Smooth muscle cell (in vitro differentiated cells): Measurements from ENCODE around the gene PEAK3. TPM values are rescaled to one million over a fixed set of nuclear protein-coding genes. Genes with fewer than 3 reads are reported as not detected.

Experiments
- DNase-seq: peaks from one replicate; lab custom pipeline; 2025; ENCODE audit not compliant: unreplicated experiment; lab: John Stamatoyannopoulos, UW
- H2AFZ ChIP-seq: fragments of 200-600 bp; sonication (generic); 2 replicates; pipeline ENCODE4 v1.6.0; 2016; ENCODE audit warnings: antibody characterized with exemption, low read depth, mild to moderate bottlenecking
- H3F3A ChIP-seq: fragments of 200-600 bp; sonication (generic); 2 replicates; pipeline ENCODE4 v1.6.0; 2017; ENCODE audit warnings: antibody characterized with exemption, low read depth
- H3K27ac ChIP-seq: fragments of 200-600 bp; sonication (generic); 2 replicates; pipeline ENCODE4 v1.5.1; 2016; ENCODE audit warnings: low read depth, mild to moderate bottlenecking
- H3K27me3 ChIP-seq: fragments of 200-600 bp; sonication (generic); 2 replicates; pipeline ENCODE4 v1.6.1; 2016; ENCODE audit warnings: low read depth, mild to moderate bottlenecking
- H3K36me3 ChIP-seq: fragments of 200-600 bp; sonication (generic); 2 replicates; pipeline ENCODE4 v1.5.1; 2016; ENCODE audit warnings: low read depth
- H3K4me1 ChIP-seq: fragments of 200-600 bp; sonication (generic); 2 replicates; pipeline ENCODE4 v1.5.1; 2016; ENCODE audit warnings: low read depth
- H3K4me2 ChIP-seq: fragments of 200-600 bp; sonication (generic); 2 replicates; pipeline ENCODE4 v1.6.0; 2016; ENCODE audit warnings: mild to moderate bottlenecking
- H3K4me3 ChIP-seq: fragments of 200-600 bp; sonication (generic); 2 replicates; pipeline ENCODE4 v1.5.1; 2016; ENCODE audit warnings: mild to moderate bottlenecking
- H3K79me2 ChIP-seq: fragments of 200-600 bp; sonication (generic); 2 replicates; pipeline ENCODE4 v1.6.0; 2016; ENCODE audit warnings: low read depth, mild to moderate bottlenecking
- H3K9ac ChIP-seq: fragments of 200-600 bp; sonication (generic); 2 replicates; pipeline ENCODE4 v1.6.0; 2016; ENCODE audit warnings: low read depth
- H3K9me3 ChIP-seq: fragments of 200-600 bp; sonication (generic); replicated peaks from 2 replicates; pipeline ENCODE4 v1.5.1; 2016; ENCODE audit warnings: low read depth
- H4K20me1 ChIP-seq: fragments of 200-600 bp; sonication (generic); 2 replicates; pipeline ENCODE4 v1.6.0; 2016; ENCODE audit warnings: low read depth
- WGBS: methylation state at CpG from one replicate; pipeline ENCODE4 v1.1.7; 2016; ENCODE audit warnings: low lambda C conversion rate; 5-methylcytosine and 5-hydroxymethylcytosine counted together
- polyA plus RNA-seq: library from polyadenylated mRNA; unstranded; fragments of >200 nt; fragmentation: Nextera tagmentation; extraction: Ambion mirVana; gene quantifications from 2 replicates; pipeline ENCODE4 v1.2.1, GENCODE V29; 2016
- total RNA-seq: library from RNA; depleted of rRNA; stranded (reverse); fragments of >200 nt; gene quantifications from 2 replicates; pipeline ENCODE4 v1.2.3, GENCODE V29; 2014
- TF ChIP-seq, protein P1 (sequence below): fragments of 200-600 bp; sonication (generic); IDR thresholded peaks from 2 replicates; pipeline ENCODE4 v1.5.1; 2017; ENCODE audit warnings: borderline replicate concordance, mild to moderate bottlenecking, antibody characterized with exemption; ENCODE audit not compliant: insufficient read depth, poor library complexity, severe bottlenecking

Gene PEAK3
- total and polyA plus RNA-seq, 2 experiments from 2014 or later = 0.71 TPM; not detected in 1

DNA sequence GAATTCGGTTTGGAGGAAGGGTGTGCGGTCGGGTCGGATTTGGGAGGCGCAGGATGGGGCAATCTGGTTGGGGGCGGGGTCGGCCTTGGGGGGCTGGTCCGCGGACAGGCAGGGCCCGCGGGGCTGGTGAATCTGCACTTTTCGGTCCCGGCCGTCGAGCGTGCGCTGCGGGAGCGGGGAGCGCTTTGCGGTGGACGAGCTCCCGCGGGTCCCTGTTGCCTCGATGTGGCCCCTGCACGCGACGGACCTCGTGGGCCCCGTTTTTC lies 11.9 kb downstream of the PEAK3 start:
- H3F3A ChIP-seq = peaks cover 36% of the 10 kb centered on the region
- H3K4me1 ChIP-seq = peaks cover 24% of the 10 kb centered on the region
- H3K36me3 ChIP-seq = no peaks in the 10 kb centered on the region
- peak overlapping the region; percentile 99 for H3K9ac ChIP-seq
- peak overlapping the region; percentile 100 for H3K4me2 ChIP-seq
- WGBS = under 1% methylated on average over 21 of the region's 30 CpGs
- DNase-seq = no peak
- TF ChIP-seq, protein P1, sequence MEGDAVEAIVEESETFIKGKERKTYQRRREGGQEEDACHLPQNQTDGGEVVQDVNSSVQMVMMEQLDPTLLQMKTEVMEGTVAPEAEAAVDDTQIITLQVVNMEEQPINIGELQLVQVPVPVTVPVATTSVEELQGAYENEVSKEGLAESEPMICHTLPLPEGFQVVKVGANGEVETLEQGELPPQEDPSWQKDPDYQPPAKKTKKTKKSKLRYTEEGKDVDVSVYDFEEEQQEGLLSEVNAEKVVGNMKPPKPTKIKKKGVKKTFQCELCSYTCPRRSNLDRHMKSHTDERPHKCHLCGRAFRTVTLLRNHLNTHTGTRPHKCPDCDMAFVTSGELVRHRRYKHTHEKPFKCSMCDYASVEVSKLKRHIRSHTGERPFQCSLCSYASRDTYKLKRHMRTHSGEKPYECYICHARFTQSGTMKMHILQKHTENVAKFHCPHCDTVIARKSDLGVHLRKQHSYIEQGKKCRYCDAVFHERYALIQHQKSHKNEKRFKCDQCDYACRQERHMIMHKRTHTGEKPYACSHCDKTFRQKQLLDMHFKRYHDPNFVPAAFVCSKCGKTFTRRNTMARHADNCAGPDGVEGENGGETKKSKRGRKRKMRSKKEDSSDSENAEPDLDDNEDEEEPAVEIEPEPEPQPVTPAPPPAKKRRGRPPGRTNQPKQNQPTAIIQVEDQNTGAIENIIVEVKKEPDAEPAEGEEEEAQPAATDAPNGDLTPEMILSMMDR = no peak
- H3K9me3 ChIP-seq = no peaks in the 10 kb centered on the region
- no peak overlapping the region for H2AFZ ChIP-seq
- H3K79me2 ChIP-seq = peaks cover 58% of the 10 kb centered on the region
- H4K20me1 ChIP-seq = peaks cover 56% of the 10 kb centered on the region
- peak overlapping the region; percentile 95 for H3K27ac ChIP-seq
- H3K27me3 ChIP-seq = no peaks in the 10 kb centered on the region
- H3K4me3 ChIP-seq = peak overlapping the region; percentile 99

DNA sequence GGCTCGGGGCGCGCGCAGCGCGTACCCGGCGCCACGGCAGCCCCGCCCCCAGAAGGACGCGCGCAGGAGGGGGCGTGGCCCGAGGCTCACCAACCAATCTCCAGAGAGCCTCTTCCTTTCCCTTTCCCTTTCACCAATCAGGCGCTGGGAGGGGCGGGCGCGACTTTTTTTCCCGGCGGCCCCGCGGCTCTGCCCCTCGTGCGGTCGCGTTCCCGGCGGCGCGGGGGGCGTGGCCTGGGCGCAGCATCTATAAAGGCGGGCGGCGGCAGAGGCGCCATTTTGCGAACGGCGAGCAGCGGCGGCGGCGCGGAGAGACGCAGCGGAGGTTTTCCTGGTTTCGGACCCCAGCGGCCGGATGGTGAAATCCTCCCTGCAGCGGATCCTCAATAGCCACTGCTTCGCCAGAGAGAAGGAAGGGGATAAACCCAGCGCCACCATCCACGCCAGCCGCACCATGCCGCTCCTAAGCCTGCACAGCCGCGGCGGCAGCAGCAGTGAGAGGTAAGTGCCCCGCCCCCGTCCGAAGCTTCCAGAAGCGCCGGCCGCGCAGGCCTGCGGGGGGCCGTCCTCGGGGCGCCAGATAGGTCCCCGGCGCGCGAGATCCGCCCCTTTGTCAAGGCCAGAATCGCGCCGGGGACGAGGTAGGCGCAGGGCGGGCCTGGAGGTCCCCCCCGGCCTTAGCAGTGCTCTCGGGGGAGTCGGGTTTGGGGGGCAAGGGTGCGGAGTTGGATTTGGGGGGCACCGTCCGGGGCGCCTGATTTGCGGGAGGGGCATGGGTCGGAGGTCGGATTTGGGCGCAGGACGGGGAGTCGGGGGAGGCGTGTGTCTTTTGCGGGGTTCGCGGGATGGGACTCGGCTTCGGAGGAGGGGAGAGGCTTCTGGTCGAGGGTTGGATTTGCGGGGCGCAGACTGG lies 12.5 kb downstream of the PEAK3 start:
- Histone ChIP-seq H3K27me3 (no peaks in the 10 kb centered on the region), H4K20me1 (peaks cover 51% of the 10 kb centered on the region), H3K4me2 (peak overlapping the region; percentile 100), H2AFZ (no peak overlapping the region), H3K27ac (peak overlapping the region; percentile 95), H3K36me3 (no peaks in the 10 kb centered on the region), H3K4me1 (peaks cover 24% of the 10 kb centered on the region), H3K4me3 (peak overlapping the region; percentile 99), H3K9me3 (no peaks in the 10 kb centered on the region), H3K9ac (peak overlapping the region; percentile 99), H3F3A (peaks cover 35% of the 10 kb centered on the region), H3K79me2 (peaks cover 54% of the 10 kb centered on the region)
- TF ChIP-seq, protein P1 = peak; percentile 3
- DNase-seq = peak; percentile 96
- 1% methylated on average over 82 of the region's 103 CpGs for WGBS

DNA sequence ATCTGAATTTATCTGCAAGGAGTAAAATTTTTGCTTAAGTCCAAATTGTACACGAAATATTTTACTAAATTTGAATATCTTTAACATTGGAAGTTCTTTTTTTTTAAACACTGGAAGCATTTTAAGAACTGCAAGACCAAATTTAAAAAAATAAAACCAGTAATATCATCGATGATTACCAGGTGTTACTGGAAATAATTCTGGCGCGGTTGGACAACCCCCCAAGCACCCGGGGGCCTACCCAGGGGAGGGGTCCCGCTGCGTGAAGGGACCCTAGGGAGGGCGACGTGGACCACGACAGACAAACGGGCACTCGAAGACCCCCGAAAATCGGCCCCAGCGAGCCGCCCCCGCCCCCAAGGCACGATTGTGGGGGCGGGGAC lies 13.1 kb downstream of the PEAK3 start:
- H3K79me2 ChIP-seq = peaks cover 48% of the 10 kb centered on the region
- WGBS = 4% methylated on average over 16 of the region's 19 CpGs
- no peak overlapping the region for H3K27ac ChIP-seq
- TF ChIP-seq, protein P1 = no peak
- H3K4me2 ChIP-seq = peak overlapping the region; percentile 92
- peaks cover 24% of the 10 kb centered on the region for H3K4me1 ChIP-seq
- DNase-seq = no peak
- H3K4me3 ChIP-seq = peak overlapping the region; percentile 99
- H2AFZ ChIP-seq = peak overlapping the region; percentile 94
- H3K36me3 ChIP-seq = no peaks in the 10 kb centered on the region
- no peaks in the 10 kb centered on the region for H3K9me3 ChIP-seq
- peak overlapping the region; percentile 87 for H3K9ac ChIP-seq
- peaks cover 31% of the 10 kb centered on the region for H3F3A ChIP-seq
- H4K20me1 ChIP-seq = peaks cover 45% of the 10 kb centered on the region
- H3K27me3 ChIP-seq = no peaks in the 10 kb centered on the region

DNA sequence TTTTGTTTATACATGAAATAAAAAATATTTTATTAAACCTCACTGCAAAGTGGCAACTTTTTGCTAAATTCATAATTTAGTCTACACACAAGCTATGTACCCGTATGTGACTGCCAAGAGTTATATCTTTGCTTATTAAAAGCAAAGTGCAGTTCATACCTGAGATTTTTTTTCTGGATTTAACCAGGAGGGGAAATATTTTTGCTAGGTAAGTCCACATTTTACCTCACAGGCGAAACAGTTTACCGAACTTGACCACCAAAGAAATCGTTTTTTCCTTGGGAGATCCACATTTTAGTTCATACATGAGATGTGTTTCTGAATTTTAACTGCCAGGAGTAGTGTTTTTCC lies 13.5 kb downstream of the PEAK3 start:
- H4K20me1 ChIP-seq = peaks cover 41% of the 10 kb centered on the region
- H3K27me3 ChIP-seq = no peaks in the 10 kb centered on the region
- peaks cover 23% of the 10 kb centered on the region for H3K4me1 ChIP-seq
- H3K27ac ChIP-seq = no peak overlapping the region
- no peaks in the 10 kb centered on the region for H3K9me3 ChIP-seq
- WGBS = 81% methylated on average over 4 of the region's 4 CpGs
- H3K79me2 ChIP-seq = peaks cover 44% of the 10 kb centered on the region
- H3F3A ChIP-seq = peaks cover 31% of the 10 kb centered on the region
- peak overlapping the region; percentile 94 for H2AFZ ChIP-seq
- TF ChIP-seq, protein P1 = no peak
- peak overlapping the region; percentile 99 for H3K4me3 ChIP-seq
- H3K4me2 ChIP-seq = peak overlapping the region; percentile 92
- DNase-seq = no peak
- H3K36me3 ChIP-seq = no peaks in the 10 kb centered on the region
- peak overlapping the region; percentile 87 for H3K9ac ChIP-seq
